Stimulated activated CD4-positive, alpha-beta T cell treated with anti-CD3 and anti-CD28 coated beads, Interleukin-15, amount 100 ng/mL, for 24 hours (primary cell): ENCODE results near the gene OMA1.

Experiments
- DNase-seq: peaks from one replicate; pipeline ENCODE4 v3.0.0-alpha.2; 2020

OMA1 gene

GRCh38 chr1:58457023-58457635 lies 89.4 kb downstream of the OMA1 start:
- no peak for DNase-seq

GRCh38 chr1:58456470-58456869 lies 90.1 kb downstream of the OMA1 start:
- DNase-seq, result no peak

GRCh38 chr1:58454807-58455206 lies 91.7 kb downstream of the OMA1 start:
- no peak for DNase-seq

GRCh38 chr1:58454385-58454784 lies 92.1 kb downstream of the OMA1 start:
- DNase-seq, result no peak

GRCh38 chr1:58451560-58452191 lies 94.8 kb downstream of the OMA1 start:
- no peak for DNase-seq

GRCh38 chr1:58447886-58448285 lies 98.6 kb downstream of the OMA1 start:
- no peak for DNase-seq

- DNase-seq, result no peak
These were observed 99.5 kb downstream of the OMA1 start for GRCh38 chr1:58447042-58447441.

- DNase-seq, result no peak
These were observed 100.2 kb downstream of the OMA1 start for GRCh38 chr1:58446368-58446767.

- no peak for DNase-seq
These were observed 102.3 kb downstream of the OMA1 start for GRCh38 chr1:58443986-58444868.

GRCh38 chr1:58442114-58442513 lies 104.4 kb downstream of the OMA1 start:
- DNase-seq, result no peak

- no peak for DNase-seq
These were observed 104.8 kb downstream of the OMA1 start for GRCh38 chr1:58441699-58442098.

GRCh38 chr1:58440696-58441095 lies 105.8 kb downstream of the OMA1 start:
- no peak for DNase-seq

GRCh38 chr1:58439946-58440345 lies 106.6 kb downstream of the OMA1 start:
- DNase-seq, result no peak

- no peak for DNase-seq
These were observed 108.1 kb downstream of the OMA1 start for GRCh38 chr1:58438468-58438867.

- DNase-seq, result no peak
These were observed 108.9 kb downstream of the OMA1 start for GRCh38 chr1:58437623-58438022.

- no peak for DNase-seq
These were observed 109.8 kb downstream of the OMA1 start for GRCh38 chr1:58436615-58437297.

GRCh38 chr1:58435376-58435775 lies 111.2 kb downstream of the OMA1 start:
- DNase-seq, result no peak

GRCh38 chr1:58434607-58435006 lies 111.9 kb downstream of the OMA1 start:
- DNase-seq, result no peak

- no peak for DNase-seq
These were observed 112.3 kb downstream of the OMA1 start for GRCh38 chr1:58434181-58434580.

GRCh38 chr1:58432851-58433668 lies 113.5 kb downstream of the OMA1 start:
- DNase-seq, result no peak

GRCh38 chr1:58431901-58432620 lies 114.5 kb downstream of the OMA1 start:
- no peak for DNase-seq
